Neural cell (in vitro differentiated cells): Measurements from ENCODE around the gene SLC13A1. TPM values are rescaled to one million over a fixed set of nuclear protein-coding genes. Genes with fewer than 3 reads are reported as not detected.

ENCODE experiments used
- H2AFZ ChIP-seq: fragments of 200-600, 300-800 bp; sonication (generic), shearing (Covaris generic); 2 replicates; pipeline ENCODE4 v1.6.0; 2014; ENCODE audit warnings: low read depth, mild to moderate bottlenecking, antibody characterized with exemption, low read length, moderate library complexity
- H3F3A ChIP-seq: fragments of 200-600 bp; shearing (Covaris generic); 2 replicates; pipeline ENCODE4 v1.6.1; 2016; ENCODE audit warnings: mild to moderate bottlenecking, moderate library complexity, mixed read lengths, antibody characterized with exemption, low read length; ENCODE audit not compliant: insufficient read depth, poor library complexity, severe bottlenecking
- H3K27ac ChIP-seq: fragments of 200-600, 300-800 bp; sonication (generic), shearing (Covaris generic); 2 replicates; pipeline ENCODE4 v1.5.1; 2014; ENCODE audit warnings: mild to moderate bottlenecking, low read length, moderate library complexity
- H3K27me3 ChIP-seq: fragments of 300-800, 200-600 bp; sonication (generic), shearing (Covaris generic); 2 replicates; pipeline ENCODE4 v1.6.0; 2014; ENCODE audit warnings: mild to moderate bottlenecking, low read depth, low read length, moderate library complexity; ENCODE audit not compliant: insufficient read depth
- H3K36me3 ChIP-seq: fragments of 300-800, 200-600 bp; sonication (generic), shearing (Covaris generic); 2 replicates; pipeline ENCODE4 v1.5.1; 2014; ENCODE audit warnings: mild to moderate bottlenecking, antibody characterized with exemption, low read length, moderate library complexity; ENCODE audit not compliant: insufficient read depth
- H3K4me2 ChIP-seq: fragments of 300-800, 200-600 bp; sonication (generic), shearing (Covaris generic); 2 replicates; pipeline ENCODE4 v1.6.0; 2014; ENCODE audit warnings: mild to moderate bottlenecking, low read length
- H3K4me3 ChIP-seq: fragments of 300-800, 200-600 bp; sonication (generic), shearing (Covaris generic); 2 replicates; pipeline ENCODE4 v1.5.1; 2014; ENCODE audit warnings: mild to moderate bottlenecking, low read length, moderate library complexity
- H3K79me2 ChIP-seq: fragments of 200-600 bp; shearing (Covaris generic); replicated peaks from 2 replicates; pipeline ENCODE4 v1.6.0; 2014; ENCODE audit warnings: mild to moderate bottlenecking, low read length, moderate library complexity; ENCODE audit not compliant: insufficient read depth
- H3K9ac ChIP-seq: fragments of 300-800, 200-600 bp; sonication (generic), shearing (Covaris generic); 2 replicates; pipeline ENCODE4 v1.6.1; 2016; ENCODE audit warnings: mild to moderate bottlenecking, low read length, mixed read lengths
- H3K9me2 ChIP-seq: fragments of 200-600 bp; shearing (Covaris generic); 2 replicates; pipeline ENCODE4 v1.6.1; 2016; ENCODE audit warnings: mild to moderate bottlenecking, low read length, mixed read lengths; ENCODE audit not compliant: insufficient read depth
- H3K9me3 ChIP-seq: fragments of 200-600, 300-800 bp; sonication (generic), shearing (Covaris generic); 2 replicates; pipeline ENCODE4 v1.6.1; 2016; ENCODE audit warnings: mild to moderate bottlenecking, mixed run types, low read length, moderate library complexity, mixed read lengths
- H4K20me1 ChIP-seq: fragments of 200-600 bp; shearing (Covaris generic); 2 replicates; pipeline ENCODE4 v1.6.1; 2016; ENCODE audit warnings: mild to moderate bottlenecking, mixed run types; ENCODE audit not compliant: insufficient read depth
- CTCF ChIP-seq: fragments of 450-650 bp; IDR thresholded peaks from 2 replicates; pipeline ENCODE4 v1.5.1; 2014; ENCODE audit warnings: antibody characterized with exemption, mild to moderate bottlenecking, moderate library complexity; ENCODE audit not compliant: poor library complexity, severe bottlenecking
- EP300 ChIP-seq: fragments of 450-650 bp; conservative IDR thresholded peaks from 2 replicates; pipeline ENCODE4 v1.6.1; 2014; ENCODE audit warnings: antibody characterized with exemption, mild to moderate bottlenecking, moderate library complexity; ENCODE audit not compliant: poor library complexity, severe bottlenecking
- EZH2 ChIP-seq: fragments of 200-600, 300-800 bp; shearing (Covaris generic), sonication (generic); IDR thresholded peaks from 2 replicates; pipeline ENCODE4 v1.6.1; 2014; ENCODE audit warnings: antibody characterized with exemption, low read length, borderline replicate concordance, mild to moderate bottlenecking; ENCODE audit not compliant: insufficient read depth, poor library complexity, severe bottlenecking
- MXI1 ChIP-seq: fragments of 450-650 bp; conservative IDR thresholded peaks from 2 replicates; pipeline ENCODE4 v1.6.1; 2014; ENCODE audit warnings: antibody characterized with exemption, mild to moderate bottlenecking; ENCODE audit not compliant: poor library complexity, severe bottlenecking
- POLR2AphosphoS5 ChIP-seq: IDR thresholded peaks from 2 replicates; pipeline ENCODE4 v1.6.1; 2012
- RAD21 ChIP-seq: fragments of 450-650 bp; conservative IDR thresholded peaks from 2 replicates; pipeline ENCODE4 v1.6.1; 2014; ENCODE audit warnings: antibody characterized with exemption, mild to moderate bottlenecking, moderate library complexity
- SMC3 ChIP-seq: fragments of 450-650 bp; conservative IDR thresholded peaks from 2 replicates; pipeline ENCODE4 v1.6.1; 2014; ENCODE audit warnings: antibody characterized with exemption, mild to moderate bottlenecking, moderate library complexity; ENCODE audit not compliant: poor library complexity
- TAF1 ChIP-seq: IDR thresholded peaks from 2 replicates; pipeline ENCODE4 v1.6.1; 2012; ENCODE audit warnings: low read depth
- polyA plus RNA-seq: library from polyadenylated mRNA; depleted of rRNA; stranded (reverse); fragments of >200 nt; gene quantifications from 2 replicates; pipeline ENCODE4 v1.2.3, GENCODE V29; 2014
- TF ChIP-seq, protein P1 (sequence below): IDR thresholded peaks from 2 replicates; pipeline ENCODE4 v1.6.1; 2012; ENCODE audit warnings: borderline replicate concordance

Gene SLC13A1
- polyA plus RNA-seq, 1 donor from 2014 or later: not detected

GRCh38 chr7:123177442-123177841 lies 22.3 kb downstream of the SLC13A1 start:
- Histone ChIP-seq H3K9me3 (no peaks in the 10 kb centered on the region), H3K9ac (no peak overlapping the region), H3K27ac (no peak overlapping the region), H2AFZ (no peak overlapping the region), H4K20me1 (no peaks in the 10 kb centered on the region), H3K79me2 (no peaks in the 10 kb centered on the region), H3K9me2 (no peaks in the 10 kb centered on the region), H3K27me3 (no peaks in the 10 kb centered on the region), H3K36me3 (no peaks in the 10 kb centered on the region), H3F3A (no peaks in the 10 kb centered on the region), H3K4me2 (no peak overlapping the region), H3K4me3 (no peak overlapping the region)
- TF ChIP-seq TAF1 (no peak), POLR2AphosphoS5 (no peak), CTCF (no peak), EZH2 (no peak), RAD21 (no peak), SMC3 (no peak), MXI1 (no peak), EP300 (no peak)
- TF ChIP-seq, protein P1, sequence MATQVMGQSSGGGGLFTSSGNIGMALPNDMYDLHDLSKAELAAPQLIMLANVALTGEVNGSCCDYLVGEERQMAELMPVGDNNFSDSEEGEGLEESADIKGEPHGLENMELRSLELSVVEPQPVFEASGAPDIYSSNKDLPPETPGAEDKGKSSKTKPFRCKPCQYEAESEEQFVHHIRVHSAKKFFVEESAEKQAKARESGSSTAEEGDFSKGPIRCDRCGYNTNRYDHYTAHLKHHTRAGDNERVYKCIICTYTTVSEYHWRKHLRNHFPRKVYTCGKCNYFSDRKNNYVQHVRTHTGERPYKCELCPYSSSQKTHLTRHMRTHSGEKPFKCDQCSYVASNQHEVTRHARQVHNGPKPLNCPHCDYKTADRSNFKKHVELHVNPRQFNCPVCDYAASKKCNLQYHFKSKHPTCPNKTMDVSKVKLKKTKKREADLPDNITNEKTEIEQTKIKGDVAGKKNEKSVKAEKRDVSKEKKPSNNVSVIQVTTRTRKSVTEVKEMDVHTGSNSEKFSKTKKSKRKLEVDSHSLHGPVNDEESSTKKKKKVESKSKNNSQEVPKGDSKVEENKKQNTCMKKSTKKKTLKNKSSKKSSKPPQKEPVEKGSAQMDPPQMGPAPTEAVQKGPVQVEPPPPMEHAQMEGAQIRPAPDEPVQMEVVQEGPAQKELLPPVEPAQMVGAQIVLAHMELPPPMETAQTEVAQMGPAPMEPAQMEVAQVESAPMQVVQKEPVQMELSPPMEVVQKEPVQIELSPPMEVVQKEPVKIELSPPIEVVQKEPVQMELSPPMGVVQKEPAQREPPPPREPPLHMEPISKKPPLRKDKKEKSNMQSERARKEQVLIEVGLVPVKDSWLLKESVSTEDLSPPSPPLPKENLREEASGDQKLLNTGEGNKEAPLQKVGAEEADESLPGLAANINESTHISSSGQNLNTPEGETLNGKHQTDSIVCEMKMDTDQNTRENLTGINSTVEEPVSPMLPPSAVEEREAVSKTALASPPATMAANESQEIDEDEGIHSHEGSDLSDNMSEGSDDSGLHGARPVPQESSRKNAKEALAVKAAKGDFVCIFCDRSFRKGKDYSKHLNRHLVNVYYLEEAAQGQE: no peak

DNA sequence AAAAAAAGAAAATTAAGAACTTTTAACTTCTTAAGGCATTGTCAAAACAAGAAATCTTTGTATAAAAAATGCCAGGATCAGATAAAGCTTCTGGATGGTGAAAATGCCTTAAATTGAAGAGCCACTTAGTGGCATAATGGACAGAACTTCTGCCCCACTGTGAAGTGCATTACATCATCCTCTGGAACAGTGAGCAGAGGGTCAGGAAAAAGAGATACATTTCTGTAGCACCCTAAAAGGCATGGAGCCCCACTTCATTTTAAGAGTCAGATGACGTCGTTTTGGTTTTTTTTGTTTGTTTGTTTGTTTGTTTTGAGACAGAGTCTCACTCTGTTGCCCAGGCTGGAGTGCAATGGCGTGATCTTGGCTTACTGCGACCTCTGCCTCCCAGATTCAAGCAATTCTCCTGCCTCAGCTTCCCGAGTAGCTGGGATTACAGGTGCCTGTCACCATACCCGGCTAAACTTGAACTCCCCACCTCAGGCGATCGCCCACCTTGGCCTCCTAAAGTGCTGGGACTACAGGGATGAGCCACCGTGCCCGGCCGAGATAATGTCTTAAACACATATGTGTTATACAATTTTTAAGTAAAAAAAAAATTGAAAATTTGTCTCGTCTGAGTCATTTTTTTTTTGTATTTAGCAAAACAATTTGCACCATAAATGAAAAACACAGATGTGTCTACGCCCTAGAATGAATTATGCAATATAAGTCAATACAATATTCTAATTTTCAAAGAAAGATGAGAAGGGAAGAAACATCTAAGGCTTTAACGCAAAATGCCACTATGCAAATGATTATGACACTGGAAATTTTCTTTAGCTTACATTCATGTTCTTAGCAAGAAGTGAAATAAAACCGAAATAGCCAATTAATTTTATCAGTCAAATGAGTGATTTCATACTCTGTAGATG lies 29.2 kb downstream of the SLC13A1 start:
- Histone ChIP-seq H4K20me1 (no peaks in the 10 kb centered on the region), H3K4me3 (no peak overlapping the region), H3K4me2 (no peak overlapping the region), H3K9me2 (no peaks in the 10 kb centered on the region), H2AFZ (no peak overlapping the region), H3F3A (no peaks in the 10 kb centered on the region), H3K79me2 (no peaks in the 10 kb centered on the region), H3K9me3 (no peaks in the 10 kb centered on the region), H3K9ac (no peak overlapping the region), H3K36me3 (no peaks in the 10 kb centered on the region), H3K27ac (no peak overlapping the region), H3K27me3 (no peaks in the 10 kb centered on the region)
- TF ChIP-seq EP300: no peak
- no peak for TF ChIP-seq EZH2
- TF ChIP-seq TAF1: no peak
- TF ChIP-seq RAD21: no peak
- TF ChIP-seq, protein P1: no peak
- TF ChIP-seq POLR2AphosphoS5: no peak
- no peak for TF ChIP-seq SMC3
- no peak for TF ChIP-seq MXI1
- no peak for TF ChIP-seq CTCF
